NB4 (cell line): ENCODE data around the gene GALC.

Source experiments
- POLR2A ChIP-seq: IDR thresholded peaks from 2 replicates; pipeline ENCODE4 v1.6.1; 2011; ENCODE audit warnings: mild to moderate bottlenecking; ENCODE audit not compliant: insufficient read length; ENCODE audit errors: extremely low read depth
- TF ChIP-seq, protein P1 (sequence below): IDR thresholded peaks from one replicate; pipeline ENCODE4 v1.5.1; 2012; ENCODE audit warnings: low read depth, low read length

GRCh38 chr14:87998482-87998881, 5.5 kb upstream of the GALC start:
- TF ChIP-seq, protein P1, sequence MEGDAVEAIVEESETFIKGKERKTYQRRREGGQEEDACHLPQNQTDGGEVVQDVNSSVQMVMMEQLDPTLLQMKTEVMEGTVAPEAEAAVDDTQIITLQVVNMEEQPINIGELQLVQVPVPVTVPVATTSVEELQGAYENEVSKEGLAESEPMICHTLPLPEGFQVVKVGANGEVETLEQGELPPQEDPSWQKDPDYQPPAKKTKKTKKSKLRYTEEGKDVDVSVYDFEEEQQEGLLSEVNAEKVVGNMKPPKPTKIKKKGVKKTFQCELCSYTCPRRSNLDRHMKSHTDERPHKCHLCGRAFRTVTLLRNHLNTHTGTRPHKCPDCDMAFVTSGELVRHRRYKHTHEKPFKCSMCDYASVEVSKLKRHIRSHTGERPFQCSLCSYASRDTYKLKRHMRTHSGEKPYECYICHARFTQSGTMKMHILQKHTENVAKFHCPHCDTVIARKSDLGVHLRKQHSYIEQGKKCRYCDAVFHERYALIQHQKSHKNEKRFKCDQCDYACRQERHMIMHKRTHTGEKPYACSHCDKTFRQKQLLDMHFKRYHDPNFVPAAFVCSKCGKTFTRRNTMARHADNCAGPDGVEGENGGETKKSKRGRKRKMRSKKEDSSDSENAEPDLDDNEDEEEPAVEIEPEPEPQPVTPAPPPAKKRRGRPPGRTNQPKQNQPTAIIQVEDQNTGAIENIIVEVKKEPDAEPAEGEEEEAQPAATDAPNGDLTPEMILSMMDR: no peak
- TF ChIP-seq POLR2A: no peak
